GM18951 (cell line): Measurements from ENCODE around the gene CCDC154.
"Not testable (repeated sequence)": the region's sequence is repeated elsewhere in the genome, so short reads cannot be mapped to it uniquely, and the experiment has no call there.

Source experiments
- POLR2A ChIP-seq: IDR thresholded peaks from 4 replicates; pipeline ENCODE4 v1.6.1; 2011; ENCODE audit warnings: mild to moderate bottlenecking; ENCODE audit not compliant: insufficient read length, insufficient read depth; ENCODE audit errors: extremely low read depth
- in situ Hi-C: fragments of 300-500 bp; cut with MboI; formaldehyde crosslinking; loops from one replicate; pipeline ENCODE4 v1.12.0; 2022; ENCODE audit warnings: low sequenced_read_pairs, mixed read lengths, inconsistent platforms; ENCODE audit not compliant: unreplicated experiment

Gene CCDC154

GRCh38 chr16:1443403-1443973 is 868 bp downstream of the CCDC154 start:
- in situ Hi-C loops = no loop called here
- TF ChIP-seq POLR2A = no peak

GRCh38 chr16:1442697-1443096 is 1.7 kb downstream of the CCDC154 start:
- TF ChIP-seq POLR2A = no peak

DNA sequence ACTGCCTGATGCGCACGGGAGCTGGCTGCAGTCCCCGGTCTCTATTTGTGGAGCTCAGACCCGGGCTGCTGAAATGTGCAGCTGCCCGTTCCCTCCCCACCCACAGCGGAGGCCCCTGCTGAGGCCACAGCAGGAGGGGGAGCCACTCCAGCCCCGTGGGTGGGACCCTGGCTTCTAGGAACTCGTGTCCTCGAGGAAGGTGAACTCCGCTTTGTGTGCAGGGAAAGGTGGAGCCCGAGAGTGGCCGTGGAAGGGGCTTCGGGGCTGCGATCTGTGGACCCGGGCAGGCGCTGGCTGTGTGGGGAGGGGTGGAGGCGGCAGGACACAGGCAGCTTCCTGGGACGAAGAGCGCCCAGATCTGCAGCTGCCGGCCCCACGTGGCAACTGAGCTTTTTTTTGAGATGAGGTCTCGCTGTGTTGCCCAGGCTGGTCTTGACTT is 2.9 kb downstream of the CCDC154 start:
- in situ Hi-C loops = no loop called here
- no peak for TF ChIP-seq POLR2A

More at GRCh38 chr16:1442697-1443096, 1.7 kb downstream of the CCDC154 start:
- in situ Hi-C loops = no loop called here

- in situ Hi-C loops = not testable (repeated sequence)
Observed at GRCh38 chr16:1439699-1440074, 4.7 kb downstream of the CCDC154 start.

- no peak for TF ChIP-seq POLR2A
Observed at GRCh38 chr16:1439058-1439698, 5.2 kb downstream of the CCDC154 start.

DNA sequence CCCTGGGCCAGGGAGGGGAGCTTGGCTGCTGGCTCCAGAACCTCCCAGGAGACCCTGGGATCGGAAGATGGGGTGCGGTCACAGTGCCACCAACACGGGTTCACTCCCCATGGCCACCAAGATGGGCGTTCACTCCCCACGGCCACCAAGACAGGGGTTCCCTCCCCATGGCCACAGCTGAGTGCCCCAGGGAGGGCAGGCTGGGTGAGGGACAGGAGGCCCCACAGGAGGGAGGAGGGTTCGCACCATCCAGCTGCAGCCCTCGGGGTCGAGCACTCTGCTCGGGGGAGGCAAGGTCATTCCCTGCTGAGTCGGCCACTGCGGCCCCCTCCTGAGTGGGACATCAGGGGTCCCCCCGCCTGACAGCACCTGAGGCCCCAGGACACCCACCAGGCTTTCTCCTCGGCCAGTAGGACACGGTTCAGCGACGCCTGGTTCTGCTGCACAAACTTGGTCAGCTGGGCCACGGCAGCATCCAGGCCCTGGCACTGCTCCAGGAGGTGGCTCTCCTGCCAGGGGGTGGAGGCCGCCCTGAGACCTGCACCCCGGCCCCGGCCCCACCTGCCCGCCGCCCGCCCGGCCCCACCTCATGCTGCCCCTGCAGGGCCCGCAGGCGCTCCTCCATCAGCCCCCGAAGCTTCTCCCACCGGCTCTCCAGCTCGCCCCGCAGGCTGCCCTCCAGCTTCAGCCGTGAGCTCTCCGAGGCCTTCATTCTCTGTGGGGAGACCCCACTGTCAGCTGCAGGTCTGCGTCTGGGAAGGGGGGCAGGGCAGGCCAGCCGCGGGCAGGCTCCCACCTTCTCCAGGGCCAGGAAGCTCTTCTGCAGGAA is 5.9 kb downstream of the CCDC154 start:
- TF ChIP-seq POLR2A = no peak
- in situ Hi-C loops = no loop called here

More at GRCh38 chr16:1439058-1439698, 5.2 kb downstream of the CCDC154 start:
- in situ Hi-C loops = no loop called here

DNA sequence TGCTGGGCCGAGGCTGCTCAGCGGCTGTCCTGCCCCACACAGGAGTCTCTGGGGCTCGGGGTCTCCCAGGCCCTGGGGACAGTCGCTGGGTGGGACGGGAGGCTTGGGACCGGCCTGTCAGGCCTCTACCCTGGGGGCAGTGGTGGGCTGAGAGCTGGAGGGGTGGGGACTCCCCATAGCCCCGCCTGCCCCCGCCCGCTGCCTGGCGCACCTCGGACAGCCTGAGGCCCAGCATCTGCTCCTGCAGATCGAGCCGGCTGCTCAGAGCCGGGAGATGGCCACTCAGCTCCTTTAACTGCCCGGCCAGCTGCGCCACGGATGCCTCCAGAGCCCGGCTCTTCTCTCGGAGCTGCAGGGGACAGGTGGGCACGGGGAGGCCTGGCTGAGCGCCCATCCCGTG is 6.8 kb downstream of the CCDC154 start:
- in situ Hi-C loops = no loop called here
- no peak for TF ChIP-seq POLR2A

- no peak for TF ChIP-seq POLR2A
- in situ Hi-C loops = no loop called here
Observed at GRCh38 chr16:1436731-1437355, 7.5 kb downstream of the CCDC154 start.

DNA sequence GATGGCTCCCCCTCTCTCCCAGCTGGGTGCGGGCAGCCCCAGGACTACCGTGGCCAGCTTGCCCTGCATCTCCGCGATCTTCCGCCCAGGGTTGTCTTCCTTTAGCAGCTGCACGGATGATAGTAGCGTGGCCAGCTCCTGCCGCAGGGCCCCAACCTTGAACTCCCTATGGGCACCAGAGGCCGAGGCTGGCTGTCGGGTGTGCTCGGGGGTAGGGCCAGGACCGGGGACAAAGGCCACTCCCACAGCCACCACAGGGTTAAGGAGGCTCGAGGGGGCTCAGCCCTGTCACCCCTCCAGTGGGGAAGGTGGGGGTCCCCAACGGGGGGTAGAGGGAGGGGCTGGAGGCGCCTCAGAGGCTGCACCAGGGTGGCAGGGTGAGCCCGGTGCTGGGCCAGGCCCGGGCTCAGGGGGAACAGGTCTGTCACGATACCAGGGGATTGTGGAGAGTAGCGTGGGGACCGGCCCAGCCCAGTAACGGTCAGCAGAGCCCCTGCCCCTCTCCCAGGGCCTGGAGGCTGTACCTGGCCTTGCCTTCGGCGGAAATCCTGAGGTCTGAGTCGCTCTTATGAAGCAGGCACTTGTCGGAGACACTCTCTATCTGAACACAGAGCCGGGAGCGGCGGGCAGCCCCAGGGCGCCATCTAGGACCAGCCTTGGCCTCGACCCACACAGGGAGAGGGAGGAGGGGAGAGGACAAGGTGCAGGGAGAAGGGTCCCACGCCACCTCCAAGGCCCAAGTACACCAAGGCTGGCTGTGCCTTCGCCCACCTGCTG is 8.2 kb downstream of the CCDC154 start:
- in situ Hi-C loops = no loop called here
- no peak for TF ChIP-seq POLR2A

GRCh38 chr16:1434644-1435592 is 9.4 kb downstream of the CCDC154 start:
- no peak for TF ChIP-seq POLR2A
- in situ Hi-C loops = no loop called here

DNA sequence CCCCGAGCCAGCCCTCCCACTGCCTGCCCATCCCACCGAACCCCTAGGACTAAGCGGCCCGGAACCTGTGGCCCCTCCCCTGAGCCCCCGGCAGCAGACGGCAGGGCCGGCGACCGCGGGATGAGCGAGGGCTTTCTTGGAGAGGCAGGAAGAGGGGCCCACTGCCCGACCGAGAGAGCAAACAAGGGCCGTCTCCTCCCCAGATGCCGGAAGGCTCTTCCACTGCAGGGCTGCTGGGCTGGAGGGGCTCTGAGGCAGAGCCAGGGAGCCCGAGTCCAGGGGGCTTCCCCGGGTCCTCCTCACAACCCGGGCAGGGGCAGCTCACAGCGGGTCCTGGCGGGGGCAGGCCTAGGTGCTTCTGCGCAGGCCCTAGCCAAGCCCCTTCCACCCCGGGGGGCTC is 10.6 kb downstream of the CCDC154 start:
- no peak for TF ChIP-seq POLR2A
- in situ Hi-C loops = no loop called here

DNA sequence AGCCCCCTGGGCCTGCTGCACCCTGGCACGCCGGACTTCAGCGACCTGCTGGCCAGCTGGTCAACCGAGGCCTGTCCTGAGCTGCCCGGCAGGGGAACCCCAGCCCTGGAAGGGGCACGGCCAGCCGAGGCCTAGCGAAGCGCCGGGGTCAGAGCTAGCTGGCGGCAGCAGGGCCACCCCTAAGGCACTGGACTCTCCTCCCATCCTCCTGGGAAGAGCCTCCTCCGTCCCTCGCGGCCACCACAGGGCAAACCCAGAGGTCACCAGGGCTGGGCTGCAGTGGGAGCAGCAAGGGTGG is 11.1 kb downstream of the CCDC154 start:
- in situ Hi-C loops = no loop called here

More for the DNA sequence above, 11.1 kb downstream of the CCDC154 start:
- no peak for TF ChIP-seq POLR2A
